ENCODE measurements around the gene ZNF611. TPM values are rescaled to one million over a fixed set of nuclear protein-coding genes. Genes with fewer than 3 reads are reported as not detected.
"Not testable (repeated sequence)": the region's sequence is repeated elsewhere in the genome, so short reads cannot be mapped to it uniquely, and the experiment has no call there.

ZNF611 gene
- total RNA-seq, 1 donor from 2014 or later = 20.4 TPM

DNA sequence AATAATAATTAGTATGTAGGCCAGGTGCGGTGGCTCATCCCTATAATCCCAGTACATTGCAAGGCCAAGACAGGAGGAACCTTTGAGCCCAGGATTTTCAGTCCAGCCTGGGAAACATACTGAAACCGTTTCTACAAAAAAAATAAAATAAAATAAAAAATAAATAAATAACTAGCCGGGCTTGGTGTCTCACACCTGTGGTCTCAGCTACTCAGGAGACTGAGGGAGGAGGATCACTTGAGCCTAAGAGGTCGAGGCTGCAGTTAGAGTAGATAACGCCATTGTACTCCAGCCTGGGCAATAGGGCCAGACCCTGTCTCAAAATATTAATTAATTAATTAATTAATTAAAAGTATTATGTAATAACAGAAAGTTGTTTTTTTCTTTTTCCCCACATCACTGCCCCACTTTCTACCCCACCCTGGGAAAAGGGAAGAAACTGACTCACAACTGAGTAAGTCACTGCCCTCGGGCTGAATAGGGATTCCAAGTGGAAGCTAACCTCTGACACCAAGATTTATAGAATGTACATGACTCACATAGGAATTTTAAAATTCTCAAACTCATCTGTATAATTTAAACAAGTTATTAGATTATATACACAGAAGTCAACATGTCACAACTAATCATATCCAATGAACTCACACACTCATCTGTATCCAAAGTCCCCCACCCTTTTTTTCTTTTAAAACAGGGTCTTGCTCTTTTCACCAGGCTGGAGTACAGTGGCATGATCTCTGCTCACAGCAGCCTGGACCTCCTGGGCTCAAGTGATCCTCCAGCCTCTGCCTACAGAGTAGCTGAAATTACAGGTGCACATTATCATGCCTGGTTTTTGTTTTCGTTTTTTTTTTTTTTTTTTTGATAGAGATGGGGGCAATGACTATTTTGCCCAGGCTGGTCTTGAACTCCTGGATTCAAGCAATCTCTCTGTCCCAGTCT is 12.5 kb downstream of the ZNF611 start:
- DNase-seq (ENCODE audit: low spot score in 2 of 2) (no peak), FAIRE-seq (no peak)

GRCh38 chr19:52720541-52720940 is 14.3 kb downstream of the ZNF611 start:
- FAIRE-seq = not testable (repeated sequence)

DNA sequence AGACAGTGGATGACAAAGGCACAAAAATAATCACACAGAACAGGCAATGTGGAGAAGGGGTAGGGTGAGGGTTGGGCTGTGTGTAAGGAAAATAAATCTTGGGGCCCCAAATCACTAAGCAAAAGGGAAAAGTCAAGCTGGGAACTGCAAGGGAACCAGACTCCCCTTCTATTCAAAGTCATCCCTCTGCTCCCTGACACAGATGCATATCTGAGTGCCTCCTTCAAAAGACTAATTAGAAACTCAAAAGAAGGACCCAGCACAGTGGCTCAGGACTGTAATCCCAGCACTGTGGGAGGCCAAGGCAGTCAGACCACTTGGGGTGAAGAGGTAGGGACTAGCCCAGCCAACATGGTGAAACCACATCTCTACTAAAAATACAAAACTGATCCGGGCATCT is 18.3 kb downstream of the ZNF611 start:
- no peak for DNase-seq (ENCODE audit: low spot score in 2 of 2)
- no peak for FAIRE-seq

More at GRCh38 chr19:52720541-52720940, 14.3 kb downstream of the ZNF611 start:
- not testable (repeated sequence) for DNase-seq (ENCODE audit: low spot score in 2 of 2)

DNA sequence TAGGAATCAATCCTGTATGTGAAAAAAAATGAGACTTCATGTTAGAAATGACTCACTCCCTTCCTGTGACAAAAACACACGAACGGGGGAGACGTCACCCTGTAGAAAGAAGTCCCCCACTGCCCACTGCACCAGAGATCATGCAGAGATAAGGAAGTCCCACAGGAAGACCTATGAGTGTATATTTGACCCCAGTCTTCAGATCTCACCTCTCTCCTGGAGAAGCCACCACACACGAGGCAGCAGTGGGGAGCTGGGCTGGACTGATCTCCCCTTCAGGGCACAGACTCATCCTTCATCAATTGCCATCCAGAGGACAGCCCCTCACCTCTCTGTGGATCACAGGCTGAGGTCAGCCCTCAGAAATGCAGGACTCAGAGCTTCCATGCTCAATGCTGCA is 18.9 kb downstream of the ZNF611 start:
- FAIRE-seq; DNase-seq (ENCODE audit: low spot score in 2 of 2): not testable (repeated sequence)

DNA sequence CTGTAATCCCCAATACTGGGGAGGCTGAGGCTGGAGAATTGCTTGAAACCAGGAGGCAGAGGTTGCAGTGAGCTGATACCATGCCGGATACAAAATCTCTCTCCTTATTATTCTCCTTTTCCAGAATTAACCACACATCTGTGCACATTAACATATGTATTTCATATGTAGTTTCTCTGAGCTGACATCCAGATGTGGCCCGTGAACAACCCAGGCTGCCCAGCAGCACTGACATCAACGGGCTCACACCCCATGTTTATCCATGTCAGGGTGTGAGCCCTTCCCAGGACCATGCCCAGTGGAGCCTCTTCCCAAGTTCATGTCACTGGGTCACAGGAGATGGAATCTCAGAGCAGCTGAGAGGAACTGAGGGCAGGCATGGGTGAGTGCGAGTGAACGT is 19.5 kb downstream of the ZNF611 start:
- not testable (repeated sequence) for DNase-seq (ENCODE audit: low spot score in 2 of 2); FAIRE-seq

GRCh38 chr19:52713051-52713450 is 21.8 kb downstream of the ZNF611 start:
- DNase-seq (ENCODE audit: low spot score in 2 of 2); FAIRE-seq: not testable (repeated sequence)

DNA sequence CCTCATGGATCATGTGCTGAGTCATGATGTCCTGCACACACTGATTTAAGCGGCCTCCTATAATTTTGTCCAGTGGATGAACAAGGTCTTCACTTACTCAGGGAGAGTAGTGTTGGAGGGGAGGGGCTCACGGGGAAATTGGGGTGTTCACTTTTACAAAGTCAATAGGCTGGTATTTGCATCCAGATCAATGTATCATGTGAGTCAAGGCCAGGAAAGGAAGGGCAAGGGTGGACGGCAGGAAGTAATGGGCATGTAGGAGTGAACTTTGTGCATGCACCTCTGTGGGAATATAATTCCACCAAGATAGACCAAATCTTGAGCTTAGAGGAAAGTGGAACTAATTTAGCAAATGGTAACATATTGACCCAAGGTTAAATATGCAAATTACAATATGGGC is 23.2 kb downstream of the ZNF611 start:
- not testable (repeated sequence) for FAIRE-seq; DNase-seq (ENCODE audit: low spot score in 2 of 2)

DNA sequence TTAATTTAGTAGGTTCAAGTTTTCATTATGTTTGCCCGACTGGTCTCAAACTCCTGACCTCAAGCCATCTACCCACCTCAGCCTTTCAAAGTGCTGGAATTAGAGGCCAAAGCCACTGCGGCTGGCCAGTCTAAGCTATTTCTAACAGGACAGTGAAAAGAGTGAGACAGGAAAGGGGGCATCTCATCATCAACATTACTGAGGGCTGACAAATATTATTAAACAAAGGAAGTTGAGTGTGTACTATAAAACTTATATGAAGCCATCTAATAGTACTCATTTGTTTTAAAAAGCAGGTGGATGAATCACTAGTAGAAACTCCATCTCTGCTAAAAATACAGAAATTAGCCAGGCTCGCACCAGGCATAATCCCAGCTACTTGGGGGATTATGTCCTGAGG is 24.3 kb downstream of the ZNF611 start:
- no peak for FAIRE-seq

GRCh38 chr19:52705615-52706014 is 29.2 kb downstream of the ZNF611 start:
- not testable (repeated sequence) for FAIRE-seq

More for the DNA sequence above, 24.3 kb downstream of the ZNF611 start:
- DNase-seq (ENCODE audit: low spot score in 2 of 2) = no peak

DNA sequence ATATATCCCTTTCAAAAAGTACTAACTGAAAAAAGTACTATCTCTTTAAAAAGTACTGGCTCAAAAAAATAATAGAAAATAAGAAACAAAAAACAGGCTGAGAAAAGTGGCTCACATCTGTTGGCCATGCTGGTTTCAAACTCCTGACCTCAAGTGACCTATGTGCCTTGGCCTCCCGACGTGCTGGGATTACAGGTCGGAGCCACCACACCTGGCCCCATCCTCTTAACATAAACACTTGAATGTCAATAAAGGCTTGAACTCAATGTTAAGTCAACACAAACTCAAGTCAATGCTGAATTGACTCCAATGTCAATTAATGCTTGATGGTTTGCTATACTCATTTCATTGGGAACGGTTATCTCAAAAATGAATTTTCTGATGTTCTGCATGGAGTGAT is 30.9 kb downstream of the ZNF611 start:
- DNase-seq (ENCODE audit: low spot score in 2 of 2) (no peak), FAIRE-seq (no peak)

More at GRCh38 chr19:52705615-52706014, 29.2 kb downstream of the ZNF611 start:
- not testable (repeated sequence) for DNase-seq (ENCODE audit: low spot score in 2 of 2)

- FAIRE-seq (no peak), DNase-seq (ENCODE audit: low spot score in 2 of 2) (no peak)
Observed at GRCh38 chr19:52700673-52701072, 34.2 kb downstream of the ZNF611 start.

DNA sequence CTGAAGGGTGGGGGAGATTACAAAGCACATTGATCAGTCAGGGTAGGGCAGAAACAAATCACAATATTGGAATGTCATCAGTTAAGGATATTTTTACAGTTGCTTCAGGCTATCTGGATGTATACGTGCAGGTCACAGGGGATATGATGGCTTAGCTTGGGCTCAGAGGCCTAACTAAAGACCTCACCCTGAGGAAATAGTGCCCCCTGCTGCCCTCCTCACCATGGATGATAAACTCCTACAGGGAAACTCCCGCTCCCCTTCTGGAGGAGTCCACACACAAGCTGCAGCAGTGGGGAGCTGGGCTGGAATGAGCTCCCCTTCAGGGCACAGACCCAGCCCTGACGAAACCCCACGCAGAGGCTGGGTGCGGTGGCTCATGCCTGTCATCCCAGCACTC is 35.3 kb downstream of the ZNF611 start:
- not testable (repeated sequence) for FAIRE-seq; DNase-seq (ENCODE audit: low spot score in 2 of 2)

GRCh38 chr19:52695996-52696395 is 38.8 kb downstream of the ZNF611 start:
- DNase-seq (ENCODE audit: low spot score in 2 of 2) = no peak
- FAIRE-seq = no peak

DNA sequence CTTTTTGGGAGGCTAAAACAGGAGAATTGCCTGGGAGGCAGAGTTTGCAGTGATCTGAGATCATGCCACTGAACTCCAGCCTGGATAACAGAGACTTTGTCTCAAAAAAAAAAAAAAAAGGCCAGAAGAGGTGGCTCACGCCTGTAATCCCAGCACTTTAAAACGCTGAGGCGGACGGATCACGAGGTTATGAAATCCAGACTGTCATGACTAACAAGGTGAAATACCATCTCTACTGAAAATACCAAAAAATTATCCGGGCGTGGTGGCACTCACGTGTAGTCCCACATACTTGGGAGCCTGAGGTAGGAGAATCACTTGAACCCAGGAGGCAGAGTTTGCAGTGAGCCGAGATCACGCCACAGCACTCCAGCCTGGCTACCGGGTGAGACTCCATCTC is 39.9 kb downstream of the ZNF611 start:
- FAIRE-seq = no peak
- DNase-seq (ENCODE audit: low spot score in 2 of 2) = no peak

GRCh38 chr19:52694281-52694680 is 40.6 kb downstream of the ZNF611 start:
- not testable (repeated sequence) for FAIRE-seq; DNase-seq (ENCODE audit: low spot score in 2 of 2)

GRCh38 chr19:52692431-52693008 is 42.3 kb downstream of the ZNF611 start:
- no peak for FAIRE-seq
- no peak for DNase-seq (ENCODE audit: low spot score in 2 of 2)

DNA sequence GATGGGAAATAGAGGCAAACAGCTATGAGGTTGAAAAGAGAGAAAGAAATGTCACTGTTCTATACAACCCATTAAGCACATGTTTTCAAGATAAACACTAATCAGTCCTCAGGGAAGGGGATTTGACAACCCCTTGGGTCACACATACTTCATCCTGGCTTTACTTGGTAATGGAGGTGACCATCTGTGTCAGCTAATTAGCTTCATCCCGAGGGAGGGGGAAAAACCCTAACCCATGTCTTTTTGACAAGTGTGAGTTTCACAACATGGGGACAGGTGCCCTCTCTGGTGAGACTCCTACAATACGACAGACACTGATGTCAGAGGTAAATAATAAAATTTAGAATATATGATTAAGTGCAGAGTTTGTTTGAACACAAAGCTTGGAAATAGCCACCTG is 43.1 kb downstream of the ZNF611 start:
- DNase-seq (ENCODE audit: low spot score in 2 of 2) = no peak
- no peak for FAIRE-seq

GRCh38 chr19:52691215-52691610 is 43.6 kb downstream of the ZNF611 start:
- DNase-seq (ENCODE audit: low spot score in 2 of 2) = no peak
- FAIRE-seq = no peak

DNA sequence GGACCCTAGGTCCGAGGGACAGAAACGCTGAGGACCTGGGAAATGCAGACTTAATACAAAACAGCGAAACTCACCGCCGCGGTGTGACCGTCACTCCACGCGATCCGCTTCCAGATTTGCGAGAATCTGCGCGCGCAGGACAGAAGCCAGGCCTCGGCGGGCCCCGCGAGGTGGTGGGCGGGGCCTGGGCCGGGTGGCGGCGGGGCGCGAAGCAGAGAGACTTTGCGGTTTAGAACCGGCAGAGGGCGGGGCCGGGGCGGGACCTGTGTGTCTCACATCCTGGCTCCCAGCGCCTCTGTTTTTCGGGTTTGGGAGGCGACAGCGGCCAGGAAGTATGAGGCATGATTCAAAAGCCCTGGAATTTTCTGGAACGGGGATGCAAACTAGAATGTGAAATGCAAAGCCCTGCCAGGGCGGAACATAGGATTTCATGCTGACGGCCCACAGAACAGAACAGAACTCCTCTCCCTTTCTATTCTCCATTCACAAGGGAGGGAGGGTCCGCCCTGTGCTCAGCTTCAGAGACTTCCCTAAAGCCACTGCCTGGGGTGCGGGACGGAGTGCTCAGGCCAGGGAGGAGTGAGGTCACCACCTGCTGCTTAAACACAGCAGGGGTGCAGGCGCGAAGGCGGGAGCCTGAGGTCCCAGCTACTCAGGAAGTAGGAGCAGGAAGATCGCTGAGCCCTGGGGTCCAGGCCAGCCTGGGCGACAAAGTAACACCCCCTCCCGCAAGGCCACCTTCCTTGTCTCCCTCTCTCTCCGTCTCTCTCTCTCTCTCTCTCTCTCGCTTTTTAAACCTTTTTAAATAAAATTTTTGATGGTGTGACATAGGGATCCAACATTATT is 44.3 kb downstream of the ZNF611 start:
- FAIRE-seq = no peak

DNA sequence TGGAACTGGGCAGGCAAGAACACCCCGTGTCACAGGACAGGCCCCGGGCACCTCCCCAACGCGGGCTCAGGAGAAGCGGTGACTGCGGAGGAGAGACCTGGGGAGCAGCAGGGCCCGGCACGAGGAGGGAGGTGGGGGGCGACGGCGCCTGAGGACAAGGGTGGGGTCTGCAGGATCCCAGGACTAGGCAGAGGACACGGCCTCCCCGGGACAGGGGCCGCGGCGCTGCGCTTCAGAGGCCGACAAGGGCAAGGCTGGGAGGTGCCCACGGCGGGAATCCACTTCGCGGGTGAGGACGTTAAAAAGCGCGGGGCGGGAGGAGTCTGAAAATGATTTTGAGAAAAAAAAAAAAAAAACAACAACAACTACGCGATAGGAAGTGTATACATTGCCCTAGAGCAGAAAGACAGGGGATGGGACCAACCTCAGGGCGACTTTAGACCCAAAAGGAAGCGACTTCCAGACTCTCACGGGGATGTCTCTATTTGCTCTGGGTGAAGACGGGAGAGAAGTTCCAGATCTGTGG is 44.9 kb downstream of the ZNF611 start:
- DNase-seq (ENCODE audit: low spot score in 2 of 2) (peak in 1 of 2 donors; percentile 40), FAIRE-seq (no peak)

More for the DNA sequence above, 44.3 kb downstream of the ZNF611 start:
- DNase-seq (ENCODE audit: low spot score in 2 of 2) = peak; percentile 78 to 88

Measured in frontal cortex (tissue), 4 donors.